ENCODE measurements around the gene CFAP410. TPM values are rescaled to one million over a fixed set of nuclear protein-coding genes. Genes with fewer than 3 reads are reported as not detected.

The CFAP410 gene
- total and polyA plus RNA-seq, 2 of the 13 experiments (the other 11 are each of a cell fraction or from before 2014, with no cell fraction given): 8.0 to 20.1 TPM

DNA sequence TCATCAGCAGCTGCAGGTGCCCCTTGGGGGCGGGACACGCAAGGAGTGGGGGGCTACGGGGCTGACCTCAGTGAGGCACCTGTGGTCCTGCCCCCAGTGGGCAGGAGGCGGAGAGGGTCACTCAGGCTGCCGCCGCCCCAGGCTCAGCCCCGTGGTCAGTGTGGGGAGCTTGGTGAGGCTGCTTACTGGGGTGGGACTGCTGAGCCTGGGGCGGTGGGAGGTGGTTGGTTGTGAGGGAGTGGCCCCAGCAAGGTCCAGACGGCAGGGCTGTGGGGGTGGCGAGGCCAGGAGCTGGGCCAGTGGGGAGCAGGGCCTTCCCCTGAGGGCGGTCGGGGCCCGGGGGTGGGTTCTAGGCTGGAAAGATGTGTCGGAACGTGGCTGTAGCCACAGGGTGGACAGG is 25.1 kb downstream of the CFAP410 start:
- intact Hi-C loops (cut with micrococcal nuclease; ENCODE audit: unreplicated experiment): no loop called here
- Histone ChIP-seq H3K9ac (ENCODE audit: insufficient read depth, low read depth, low read length) (no peak overlapping the region), H4K20me1 (ENCODE audit: insufficient read depth, low read length) (0 out of 2 replicates have a peak, but pooled peaks cover 5% of the 10 kb centered on the region), H3K9me3 (ENCODE audit: low read length) (no peaks in the 10 kb centered on the region), H3K4me1 (ENCODE audit: insufficient read depth, low read length) (no peaks in the 10 kb centered on the region), H3K4me3 (replicated peaks in 1 of 3; ENCODE audit: insufficient read depth in 1 of 3, low read depth in 2 of 3, low read length in 3 of 3) (no peak overlapping the region), H3K79me2 (ENCODE audit: insufficient read depth, low read length) (no peaks in the 10 kb centered on the region), H2AFZ (ENCODE audit: low read length) (no peak overlapping the region), H3K27ac (ENCODE audit: extremely low read length, insufficient read depth, low read length) (no peak overlapping the region), H3K36me3 (replicated peaks in 1 of 2; ENCODE audit: control insufficient read depth in 1 of 2, insufficient read depth in 2 of 2, low read length in 2 of 2) (peaks cover 42 to 62% of the 10 kb centered on the region in 2 experiments; a peak in 4 of 5 replicates), H3K4me2 (ENCODE audit: low read depth, low read length) (no peak overlapping the region), H3K27me3 (ENCODE audit: control insufficient read depth in 1 of 2, insufficient read depth in 2 of 2, low read length in 2 of 2) (no peaks in the 10 kb centered on the region)
- TF ChIP-seq, protein P1, sequence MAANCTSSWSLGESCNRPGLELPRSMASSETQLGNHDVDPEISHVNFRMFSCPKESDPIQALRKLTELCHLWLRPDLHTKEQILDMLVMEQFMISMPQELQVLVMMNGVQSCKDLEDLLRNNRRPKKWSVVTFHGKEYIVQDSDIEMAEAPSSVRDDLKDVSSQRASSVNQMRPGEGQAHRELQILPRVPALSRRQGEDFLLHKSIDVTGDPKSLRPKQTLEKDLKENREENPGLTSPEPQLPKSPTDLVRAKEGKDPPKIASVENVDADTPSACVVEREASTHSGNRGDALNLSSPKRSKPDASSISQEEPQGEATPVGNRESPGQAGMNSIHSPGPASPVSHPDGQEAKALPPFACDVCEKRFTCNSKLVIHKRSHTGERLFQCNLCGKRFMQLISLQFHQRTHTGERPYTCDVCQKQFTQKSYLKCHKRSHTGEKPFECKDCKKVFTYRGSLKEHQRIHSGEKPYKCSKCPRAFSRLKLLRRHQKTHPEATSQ (CRISPR knock-in tag; IDR thresholded peaks at IDR 0.05; ENCODE audit: borderline replicate concordance): no peak
- no peak for TF ChIP-seq ZNF883 (CRISPR knock-in tag; IDR thresholded peaks at IDR 0.05; ENCODE audit: not compliant biosample characterization)
- no peak for TF ChIP-seq ZBTB8A (CRISPR knock-in tag; IDR thresholded peaks at IDR 0.05; ENCODE audit: borderline replicate concordance, low read depth)
- TF ChIP-seq ZNF672 (CRISPR knock-in tag; IDR thresholded peaks at IDR 0.05): no peak
- no peak for TF ChIP-seq SRSF4 (IDR thresholded peaks at IDR 0.05; ENCODE audit: low read depth, low read length, poor library complexity, severe bottlenecking)
- TF ChIP-seq SOX6 (IDR thresholded peaks at IDR 0.05): no peak
- no peak for TF ChIP-seq SOX6 (CRISPR knock-in tag; IDR thresholded peaks at IDR 0.05)
- no peak for TF ChIP-seq PHF21A (CRISPR knock-in tag; IDR thresholded peaks at IDR 0.05)
- TF ChIP-seq ZFP62 (CRISPR knock-in tag; IDR thresholded peaks at IDR 0.05): no peak
- no peak for TF ChIP-seq MTA1 (CRISPR knock-in tag; IDR thresholded peaks at IDR 0.05; ENCODE audit: borderline replicate concordance)
- no peak for TF ChIP-seq ZNF569 (CRISPR knock-in tag; IDR thresholded peaks at IDR 0.05; ENCODE audit: borderline replicate concordance)
- TF ChIP-seq, protein P2, sequence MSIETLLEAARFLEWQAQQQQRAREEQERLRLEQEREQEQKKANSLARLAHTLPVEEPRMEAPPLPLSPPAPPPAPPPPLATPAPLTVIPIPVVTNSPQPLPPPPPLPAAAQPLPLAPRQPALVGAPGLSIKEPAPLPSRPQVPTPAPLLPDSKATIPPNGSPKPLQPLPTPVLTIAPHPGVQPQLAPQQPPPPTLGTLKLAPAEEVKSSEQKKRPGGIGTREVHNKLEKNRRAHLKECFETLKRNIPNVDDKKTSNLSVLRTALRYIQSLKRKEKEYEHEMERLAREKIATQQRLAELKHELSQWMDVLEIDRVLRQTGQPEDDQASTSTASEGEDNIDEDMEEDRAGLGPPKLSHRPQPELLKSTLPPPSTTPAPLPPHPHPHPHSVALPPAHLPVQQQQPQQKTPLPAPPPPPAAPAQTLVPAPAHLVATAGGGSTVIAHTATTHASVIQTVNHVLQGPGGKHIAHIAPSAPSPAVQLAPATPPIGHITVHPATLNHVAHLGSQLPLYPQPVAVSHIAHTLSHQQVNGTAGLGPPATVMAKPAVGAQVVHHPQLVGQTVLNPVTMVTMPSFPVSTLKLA (IDR thresholded peaks at IDR 0.05): no peak
- no peak for TF ChIP-seq SRSF1 (optimal IDR thresholded peaks at IDR 0.05; ENCODE audit: low read depth, low read length)
- TF ChIP-seq ZNF572 (CRISPR knock-in tag; IDR thresholded peaks at IDR 0.05): no peak
- TF ChIP-seq ZNF3 (CRISPR knock-in tag; IDR thresholded peaks at IDR 0.05): no peak
- no peak for TF ChIP-seq SKI (IDR thresholded peaks at IDR 0.05; ENCODE audit: partially characterized antibody)
- TF ChIP-seq ZNF724P (CRISPR knock-in tag; IDR thresholded peaks at IDR 0.05; ENCODE audit: borderline replicate concordance): no peak
- no peak for TF ChIP-seq JUN (CRISPR knock-in tag; IDR thresholded peaks at IDR 0.05)
- TF ChIP-seq, protein P3, sequence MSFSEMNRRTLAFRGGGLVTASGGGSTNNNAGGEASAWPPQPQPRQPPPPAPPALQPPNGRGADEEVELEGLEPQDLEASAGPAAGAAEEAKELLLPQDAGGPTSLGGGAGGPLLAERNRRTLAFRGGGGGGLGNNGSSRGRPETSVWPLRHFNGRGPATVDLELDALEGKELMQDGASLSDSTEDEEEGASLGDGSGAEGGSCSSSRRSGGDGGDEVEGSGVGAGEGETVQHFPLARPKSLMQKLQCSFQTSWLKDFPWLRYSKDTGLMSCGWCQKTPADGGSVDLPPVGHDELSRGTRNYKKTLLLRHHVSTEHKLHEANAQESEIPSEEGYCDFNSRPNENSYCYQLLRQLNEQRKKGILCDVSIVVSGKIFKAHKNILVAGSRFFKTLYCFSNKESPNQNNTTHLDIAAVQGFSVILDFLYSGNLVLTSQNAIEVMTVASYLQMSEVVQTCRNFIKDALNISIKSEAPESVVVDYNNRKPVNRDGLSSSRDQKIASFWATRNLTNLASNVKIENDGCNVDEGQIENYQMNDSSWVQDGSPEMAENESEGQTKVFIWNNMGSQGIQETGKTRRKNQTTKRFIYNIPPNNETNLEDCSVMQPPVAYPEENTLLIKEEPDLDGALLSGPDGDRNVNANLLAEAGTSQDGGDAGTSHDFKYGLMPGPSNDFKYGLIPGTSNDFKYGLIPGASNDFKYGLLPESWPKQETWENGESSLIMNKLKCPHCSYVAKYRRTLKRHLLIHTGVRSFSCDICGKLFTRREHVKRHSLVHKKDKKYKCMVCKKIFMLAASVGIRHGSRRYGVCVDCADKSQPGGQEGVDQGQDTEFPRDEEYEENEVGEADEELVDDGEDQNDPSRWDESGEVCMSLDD (CRISPR knock-in tag; IDR thresholded peaks at IDR 0.05; ENCODE audit: borderline replicate concordance): no peak
- ATAC-seq (no peak), FAIRE-seq (no peak), DNase-seq (ENCODE audit: low spot score) (no peak)
- CTCF ChIA-PET (ENCODE audit: low intra/inter-chr PET ratio, low total read pairs): no interaction called here
- WGBS (ENCODE audit: low lambda C conversion rate): 99% methylated on average over 8 of the region's 15 CpGs
- in situ Hi-C loops (cut with HindIII; ENCODE audit: extremely low pct_ligation_motif_present, low pct_unique_long_range_greater_than_20kb): no loop called here
- no TSS peak for BruUV-seq (replicated peaks)
- POLR2A ChIA-PET: no interaction called here
